OCI-LY7 (cell line): ENCODE data around the gene FCRL6. TPM values are rescaled to one million over a fixed set of nuclear protein-coding genes. Genes with fewer than 3 reads are reported as not detected.

ENCODE experiments used
- BruUV-seq: library from RNA; stranded (reverse); fragments of 400-500 nt; replicated peaks from 2 replicates; lab custom pipeline; 2021; lab: Mats Ljungman, UMichigan
- CTCF ChIA-PET: fragments of 300-600 bp; sonication (Branson Sonifier 250); formaldehyde crosslinking; loops from one replicate; lab custom pipeline; 2022; ENCODE audit warnings: antibody characterized with exemption; ENCODE audit not compliant: unreplicated experiment; lab: Charles Lee
- POLR2A ChIA-PET: fragments of 300-600 bp; sonication (Branson Sonifier 250); formaldehyde crosslinking; loops from one replicate; lab custom pipeline; 2022; ENCODE audit warnings: antibody characterized with exemption; lab: Charles Lee
- DNase-seq: peaks from one replicate; pipeline ENCODE4 v3.0.0-alpha.2; 2015; ENCODE audit warnings: low spot score
- H2AFZ ChIP-seq: fragments of 200-600 bp; sonication (generic), shearing (Covaris generic); 2 replicates; pipeline ENCODE4 v1.6.1; 2014; ENCODE audit warnings: mild to moderate bottlenecking, antibody characterized with exemption, low read length, moderate library complexity
- H3K27ac ChIP-seq: fragments of 200-600 bp; sonication (generic); 2 replicates; pipeline ENCODE4 v1.5.1; 2014; ENCODE audit warnings: mixed run types, low read depth, mild to moderate bottlenecking, moderate library complexity, low read length, inconsistent platforms; ENCODE audit not compliant: poor library complexity, severe bottlenecking
- H3K36me3 ChIP-seq: fragments of 200-600 bp; sonication (generic); 2 replicates; pipeline ENCODE4 v1.6.1; 2014; ENCODE audit warnings: mild to moderate bottlenecking, antibody characterized with exemption, low read length, moderate library complexity, mixed read lengths; ENCODE audit not compliant: insufficient read depth
- H3K4me1 ChIP-seq: fragments of 200-600 bp; sonication (generic); 2 replicates; pipeline ENCODE4 v1.5.1; 2014; ENCODE audit warnings: mild to moderate bottlenecking, low read length; ENCODE audit not compliant: insufficient read depth, poor library complexity, severe bottlenecking
- H3K4me2 ChIP-seq: fragments of 200-600 bp; sonication (generic); 2 replicates; pipeline ENCODE4 v1.6.1; 2014; ENCODE audit warnings: mild to moderate bottlenecking, low read length
- H3K4me3 ChIP-seq: fragments of 200-600 bp; sonication (generic); 2 replicates; pipeline ENCODE4 v1.5.1; 2014; ENCODE audit warnings: mild to moderate bottlenecking, low read depth, low read length; ENCODE audit not compliant: poor library complexity, severe bottlenecking
- H3K79me2 ChIP-seq: fragments of 200-600 bp; sonication (generic); 2 replicates; pipeline ENCODE4 v1.6.1; 2016; ENCODE audit warnings: low read depth, mild to moderate bottlenecking, low read length, moderate library complexity, mixed read lengths; ENCODE audit not compliant: insufficient read depth
- H3K9me2 ChIP-seq: fragments of 200-600 bp; sonication (generic); 2 replicates; pipeline ENCODE4 v1.6.1; 2016; ENCODE audit warnings: mild to moderate bottlenecking, low read length, mixed read lengths; ENCODE audit not compliant: insufficient read depth
- H3K9me3 ChIP-seq: fragments of 200-600 bp; sonication (generic); 2 replicates; pipeline ENCODE4 v1.6.1; 2014; ENCODE audit warnings: mild to moderate bottlenecking, mixed run types, low read length, mixed read lengths
- H4K20me1 ChIP-seq: fragments of 200-600 bp; sonication (generic); 2 replicates; pipeline ENCODE4 v1.6.1; 2014; ENCODE audit warnings: mild to moderate bottlenecking, antibody characterized with exemption, low read length, moderate library complexity, mixed read lengths; ENCODE audit not compliant: insufficient read depth
- CTCF ChIP-seq: fragments of 200-600 bp; sonication (generic); conservative IDR thresholded peaks from 2 replicates; pipeline ENCODE4 v1.5.1; 2014; ENCODE audit warnings: mild to moderate bottlenecking, antibody characterized with exemption, low read length, moderate library complexity, mixed read lengths
- EZH2phosphoT487 ChIP-seq: fragments of 200-600 bp; sonication (generic); IDR thresholded peaks from 2 replicates; pipeline ENCODE4 v1.6.1; 2018; ENCODE audit warnings: low read depth, borderline replicate concordance, mild to moderate bottlenecking, mixed run types, antibody characterized with exemption, low read length, moderate library complexity, mixed read lengths
- intact Hi-C: fragments of 100-400 bp; cut with micrococcal nuclease; formaldehyde crosslinking; loops from one replicate; pipeline ENCODE4 v1.10.0; 2022; ENCODE audit not compliant: unreplicated experiment
- total RNA-seq, 2 experiments: library from RNA; depleted of rRNA in 1 of 2; stranded (reverse); fragments of >200 nt in 1 of 2; shearing (Covaris generic) in 1 of 2; gene quantifications; 2 replicates each; pipeline ENCODE4 v1.2.3, GENCODE V29; 2014 to 2022

Gene FCRL6
- total RNA-seq, 2 experiments from 2014 or later, result not detected

- CTCF ChIA-PET, result no interaction called here
- Histone ChIP-seq H4K20me1 (no peaks in the 10 kb centered on the region), H2AFZ (no peak overlapping the region), H3K36me3 (no peaks in the 10 kb centered on the region), H3K9me2 (no peaks in the 10 kb centered on the region), H3K27ac (no peak overlapping the region), H3K4me3 (no peak overlapping the region), H3K9me3 (no peaks in the 10 kb centered on the region), H3K79me2 (no peaks in the 10 kb centered on the region), H3K4me1 (no peaks in the 10 kb centered on the region), H3K4me2 (no peak overlapping the region)
- no TSS peak for BruUV-seq
- intact Hi-C loops, result no loop called here
- no peak for DNase-seq
- POLR2A ChIA-PET, result no interaction called here
- TF ChIP-seq EZH2phosphoT487 (no peak), CTCF (no peak)
Observed at GRCh38 chr1:159835356-159835755, 33.2 kb downstream of the FCRL6 start.

- BruUV-seq, result no TSS peak
- Histone ChIP-seq H3K9me3 (no peaks in the 10 kb centered on the region), H3K27ac (no peak overlapping the region), H3K36me3 (no peaks in the 10 kb centered on the region), H4K20me1 (no peaks in the 10 kb centered on the region), H3K4me2 (no peak overlapping the region), H3K9me2 (no peaks in the 10 kb centered on the region), H3K4me1 (no peaks in the 10 kb centered on the region), H2AFZ (no peak overlapping the region), H3K79me2 (no peaks in the 10 kb centered on the region), H3K4me3 (no peak overlapping the region)
- peak; percentile 2 for DNase-seq
- TF ChIP-seq CTCF (0 out of 2 replicates have a peak, but pooled peaks have one; percentile 34), EZH2phosphoT487 (no peak)
- POLR2A ChIA-PET, result no interaction called here
- CTCF ChIA-PET, result no interaction called here
- intact Hi-C loops, result no loop called here
Observed at GRCh38 chr1:159835862-159836525, 33.8 kb downstream of the FCRL6 start.

GRCh38 chr1:159838715-159839114 lies 36.6 kb downstream of the FCRL6 start:
- TF ChIP-seq EZH2phosphoT487 (no peak), CTCF (no peak)
- Histone ChIP-seq H3K4me1 (no peaks in the 10 kb centered on the region), H3K79me2 (no peaks in the 10 kb centered on the region), H2AFZ (no peak overlapping the region), H3K27ac (no peak overlapping the region), H3K36me3 (no peaks in the 10 kb centered on the region), H3K9me2 (no peaks in the 10 kb centered on the region), H3K4me2 (no peak overlapping the region), H3K9me3 (no peaks in the 10 kb centered on the region), H3K4me3 (no peak overlapping the region), H4K20me1 (no peaks in the 10 kb centered on the region)
- POLR2A ChIA-PET, result no interaction called here
- intact Hi-C loops, result no loop called here
- BruUV-seq, result no TSS peak
- no peak for DNase-seq
- CTCF ChIA-PET, result no interaction called here
